Gastrocnemius medialis (tissue), 4 donors: ENCODE measurements around the gene PIP4K2A. TPM values are rescaled to one million over a fixed set of nuclear protein-coding genes. Genes with fewer than 3 reads are reported as not detected.

Experiments used
- ATAC-seq, 2 donors: fragments of 150-250 bp; one replicate each; pipeline ENCODE4 v1.9.1; 2016
- DNase-seq, 2 donors: peaks; one replicate each; pipeline ENCODE4 v3.0.0-alpha.2; 2019
- H3K27ac ChIP-seq, 4 donors: fragments of 200-600 bp; sonication (generic); 1 replicate in 1 of 4; 2 replicates in 3 of 4; pipeline ENCODE4 v1.5.1; 2016 to 2018; ENCODE audit warnings: mild to moderate bottlenecking in 2 of 4, moderate library complexity in 1 of 4
- H3K27me3 ChIP-seq, 3 donors: fragments of 200-600 bp; sonication (generic) in 2 of 3; 1 replicate in 1 of 3; 2 replicates in 2 of 3; pipeline versions ENCODE4 v1.5.1 to v1.6.0; 2016 to 2019; ENCODE audit warnings: mild to moderate bottlenecking in 1 of 3, moderate library complexity in 1 of 3
- H3K36me3 ChIP-seq, 2 donors: fragments of 200-600 bp; sonication (generic) in 1 of 2; one replicate each; pipeline ENCODE4 v1.5.1; 2017 to 2018
- H3K4me1 ChIP-seq, 2 donors: fragments of 200-600 bp; sonication (generic) in 1 of 2; one replicate each; pipeline ENCODE4 v1.5.1; 2016 to 2017; ENCODE audit warnings: mild to moderate bottlenecking in 2 of 2
- H3K4me3 ChIP-seq, 4 donors: fragments of 200-600 bp; sonication (generic) in 3 of 4; 1 replicate in 1 of 4; 2 replicates in 3 of 4; pipeline ENCODE4 v1.5.1; 2016 to 2019; ENCODE audit warnings: mild to moderate bottlenecking in 2 of 4
- H3K9me3 ChIP-seq, 3 donors: fragments of 200-600 bp; sonication (generic) in 2 of 3; 1 replicate in 1 of 3; 2 replicates in 2 of 3; pipeline ENCODE4 v1.5.1; 2016 to 2019
- CTCF ChIP-seq, 5 experiments: fragments of 450-650 bp in 3 of 5; fragments of 200-600 bp in 2 of 5; sonication (generic) in 2 of 5; IDR thresholded peaks in 4 of 5; conservative IDR thresholded peaks in 1 of 5; 1 replicate in 4 of 5; 2 replicates in 1 of 5; pipeline ENCODE4 v1.5.1; 2016 to 2019; ENCODE audit warnings: antibody characterized with exemption in 5 of 5, mild to moderate bottlenecking in 3 of 5, moderate library complexity in 3 of 5
- POLR2A ChIP-seq, 2 donors: fragments of 450-650 bp; IDR thresholded peaks; one replicate each; pipeline ENCODE4 v1.6.1; 2017; ENCODE audit warnings: antibody characterized with exemption in 2 of 2, mild to moderate bottlenecking in 2 of 2, moderate library complexity in 2 of 2
- in situ Hi-C, 4 donors: fragments of 200-750 bp; cut with MboI; loops; one replicate each; pipeline versions ENCODE4 v1.15.0 to v1.8.0; 2017; ENCODE audit warnings: low sequenced_read_pairs in 4 of 4
- intact Hi-C: fragments of 100-400 bp; cut with DNase I; formaldehyde crosslinking; loops from one replicate; pipeline ENCODE4 v1.15.1; 2023; ENCODE audit warnings: low total_unique reads
- total RNA-seq, 4 donors: library from RNA; depleted of rRNA; stranded (reverse); fragments of >200 nt; gene quantifications; one replicate each; pipeline versions ENCODE4 v1.1.0 to v1.2.3, GENCODE V29; 2016

PIP4K2A gene
- total RNA-seq, 4 donors from 2014 or later: 3.9 to 7.5 (median 4.7) TPM

- no peaks in the 10 kb centered on the region for H3K27me3 ChIP-seq
- TF ChIP-seq POLR2A (IDR thresholded peaks at IDR 0.05) (no peak), CTCF (IDR thresholded peaks at IDR 0.05 in 4 of 5, conservative IDR thresholded peaks at IDR 0.05 in 1 of 5) (no peak)
These were observed 93.4 kb downstream of the PIP4K2A start for GRCh38 chr10:22620929-22621328.

GRCh38 chr10:22620140-22620857 is 94.1 kb downstream of the PIP4K2A start:
- Histone ChIP-seq H3K27ac (no peak overlapping the region), H3K4me1 (peaks cover 15 to 31% of the 10 kb centered on the region in 2 donors), H3K36me3 (no peaks in the 10 kb centered on the region), H3K4me3 (no peak overlapping the region), H3K27me3 (no peaks in the 10 kb centered on the region), H3K9me3 (no peaks in the 10 kb centered on the region)
- peak in 1 of 2 donors; percentile 30 for DNase-seq
- in situ Hi-C loops: no loop called here
- peak in 1 of 2 donors; percentile 30 for ATAC-seq
- intact Hi-C loops: no loop called here
- TF ChIP-seq POLR2A (IDR thresholded peaks at IDR 0.05): no peak
- no peak for TF ChIP-seq CTCF (IDR thresholded peaks at IDR 0.05 in 4 of 5, conservative IDR thresholded peaks at IDR 0.05 in 1 of 5)

More at GRCh38 chr10:22620929-22621328, 93.4 kb downstream of the PIP4K2A start:
- ATAC-seq: no peak
- Histone ChIP-seq H3K27ac (no peak overlapping the region), H3K9me3 (no peaks in the 10 kb centered on the region), H3K36me3 (no peaks in the 10 kb centered on the region), H3K4me1 (peaks cover 15 to 29% of the 10 kb centered on the region in 2 donors), H3K4me3 (no peak overlapping the region)
- no peak for DNase-seq
- in situ Hi-C loops (no loop called here), intact Hi-C loops (no loop called here)

- H3K27ac ChIP-seq: no peak overlapping the region
- H3K27me3 ChIP-seq: no peaks in the 10 kb centered on the region
- H3K9me3 ChIP-seq: no peaks in the 10 kb centered on the region
- no peaks in the 10 kb centered on the region for H3K36me3 ChIP-seq
- peaks cover 15 to 21% of the 10 kb centered on the region in 2 donors for H3K4me1 ChIP-seq
- ATAC-seq (no peak), DNase-seq (no peak)
- intact Hi-C loops (no loop called here), in situ Hi-C loops (no loop called here)
- TF ChIP-seq POLR2A (IDR thresholded peaks at IDR 0.05) (no peak), CTCF (IDR thresholded peaks at IDR 0.05 in 4 of 5, conservative IDR thresholded peaks at IDR 0.05 in 1 of 5) (no peak)
- H3K4me3 ChIP-seq: no peak overlapping the region
These were observed 95.3 kb downstream of the PIP4K2A start for GRCh38 chr10:22619101-22619500.

- no peak overlapping the region for H3K4me3 ChIP-seq
- H3K36me3 ChIP-seq: no peaks in the 10 kb centered on the region
- H3K4me1 ChIP-seq: peaks cover 15 to 21% of the 10 kb centered on the region in 2 donors
- H3K9me3 ChIP-seq: no peaks in the 10 kb centered on the region
- H3K27ac ChIP-seq: no peak overlapping the region
- H3K27me3 ChIP-seq: no peaks in the 10 kb centered on the region
- DNase-seq: no peak
- in situ Hi-C loops: no loop called here
- ATAC-seq: no peak
- intact Hi-C loops: no loop called here
- no peak for TF ChIP-seq CTCF (IDR thresholded peaks at IDR 0.05 in 4 of 5, conservative IDR thresholded peaks at IDR 0.05 in 1 of 5)
- TF ChIP-seq POLR2A (IDR thresholded peaks at IDR 0.05): no peak
These were observed 96.1 kb downstream of the PIP4K2A start for GRCh38 chr10:22618078-22618785.
